HG02588 (cell line): ENCODE data around the gene GAL3ST2.
"Not testable (repeated sequence)": the region's sequence is repeated elsewhere in the genome, so short reads cannot be mapped to it uniquely, and the experiment has no call there.

ENCODE experiments used
- ATAC-seq: cut with Tn5 transposase; IDR thresholded peaks from one replicate; pipeline ENCODE4 v1.9.1; 2021; ENCODE audit warnings: mild to moderate bottlenecking, moderate library complexity; ENCODE audit not compliant: unreplicated experiment

The GAL3ST2 gene

DNA sequence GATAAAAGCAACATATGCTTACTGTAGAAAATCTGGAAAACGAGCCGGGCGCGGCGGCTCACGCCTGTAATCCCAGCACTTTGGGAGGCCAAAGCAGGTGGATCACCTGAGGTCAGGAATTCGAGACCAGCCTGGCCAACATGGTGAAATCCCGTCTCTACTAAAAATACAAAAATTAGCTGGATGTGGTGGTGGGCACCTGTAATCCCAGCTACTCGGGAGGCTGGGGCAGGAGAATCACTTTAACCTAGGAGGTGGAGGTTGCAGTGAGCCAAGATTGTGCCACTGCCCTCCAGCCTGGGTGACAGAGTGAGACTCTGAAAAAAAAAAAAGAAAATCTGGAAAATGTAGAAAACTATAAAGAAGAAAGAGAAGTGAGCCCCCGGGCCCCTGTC, 41.2 kb downstream of the GAL3ST2 start:
- not testable (repeated sequence) for ATAC-seq

DNA sequence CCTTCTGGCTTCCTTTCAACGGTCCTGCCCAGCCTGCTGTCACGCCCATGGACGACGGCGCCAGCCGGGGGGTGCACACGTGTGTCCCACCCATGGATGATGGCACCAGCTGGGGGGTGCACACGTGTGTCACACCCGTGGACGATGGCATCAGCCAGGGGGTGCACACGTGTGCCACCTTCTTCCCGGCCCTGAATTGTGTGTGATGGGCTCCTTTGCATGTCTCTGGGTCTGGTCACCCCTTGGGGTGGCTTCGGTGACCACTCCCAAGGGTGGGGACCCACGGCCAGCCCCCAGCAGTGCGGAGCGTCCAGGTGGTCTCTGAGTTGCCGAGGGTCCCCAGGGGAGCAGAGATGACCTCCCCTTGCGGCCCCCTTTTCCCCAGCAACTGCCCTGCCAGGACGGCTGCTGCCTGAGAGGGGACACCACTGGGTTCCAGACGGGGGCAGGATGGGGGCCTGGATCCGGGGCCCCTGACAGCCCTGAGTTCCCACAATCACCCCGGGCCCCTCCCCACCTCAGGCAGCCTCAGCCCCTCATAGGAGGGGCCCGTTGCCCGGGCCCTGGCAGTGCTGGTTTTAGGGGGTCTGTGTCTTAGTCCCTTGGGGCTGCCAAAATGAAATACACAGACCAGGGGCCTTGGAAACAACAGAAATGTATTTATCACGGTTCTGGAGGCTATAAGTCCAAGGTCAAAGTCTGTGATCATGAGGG, 41.8 kb downstream of the GAL3ST2 start:
- no peak for ATAC-seq

DNA sequence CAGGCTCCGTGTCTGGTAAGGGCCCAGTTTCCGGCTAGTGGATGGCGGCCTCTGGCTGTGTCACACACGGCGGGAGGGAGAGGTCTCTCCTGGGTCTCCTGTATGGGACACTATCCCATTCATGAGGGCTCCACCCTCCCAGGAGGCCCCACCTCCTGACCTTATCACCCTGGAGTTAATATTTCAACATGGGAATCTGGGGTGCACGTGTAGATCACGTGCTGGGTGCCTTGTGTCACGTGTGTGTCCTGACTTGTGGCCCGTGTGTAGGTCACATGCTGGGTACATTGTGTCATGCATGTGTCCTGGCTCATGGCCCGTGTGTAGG, 42.3 kb downstream of the GAL3ST2 start:
- ATAC-seq, result no peak

DNA sequence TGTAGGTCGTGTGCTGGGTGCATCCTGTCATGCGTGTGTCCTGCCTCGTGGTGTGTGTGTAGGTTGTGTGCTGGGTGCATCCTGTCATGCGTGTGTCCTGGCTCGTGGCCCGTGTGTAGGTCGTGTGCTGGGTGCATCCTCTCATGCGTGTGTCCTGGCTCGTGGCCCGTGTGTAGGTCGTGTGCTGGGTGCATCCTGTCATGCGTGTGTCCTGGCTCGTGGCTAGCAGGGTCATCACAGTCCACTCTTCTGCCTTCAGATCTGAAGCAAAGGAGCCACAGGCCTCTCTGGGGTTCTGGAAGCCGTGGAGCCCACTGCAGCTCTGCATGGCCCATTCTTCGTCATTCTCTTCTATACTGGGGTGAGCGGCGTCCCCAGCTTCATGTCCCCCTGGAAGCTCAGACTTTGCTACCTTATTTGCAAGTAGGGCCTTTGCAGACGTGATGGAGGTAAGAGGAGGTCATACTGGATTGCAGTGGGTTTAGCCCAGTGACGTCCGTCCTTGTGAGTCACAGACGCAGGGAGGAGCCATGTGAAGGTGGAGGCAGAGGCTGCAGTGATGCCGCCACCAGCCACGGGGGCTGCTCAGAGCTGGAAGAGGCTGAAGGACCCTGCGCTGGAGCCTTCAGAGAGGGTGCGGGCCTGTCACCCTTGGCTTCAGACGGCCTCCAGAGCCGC, 43.5 kb downstream of the GAL3ST2 start:
- not testable (repeated sequence) for ATAC-seq

DNA sequence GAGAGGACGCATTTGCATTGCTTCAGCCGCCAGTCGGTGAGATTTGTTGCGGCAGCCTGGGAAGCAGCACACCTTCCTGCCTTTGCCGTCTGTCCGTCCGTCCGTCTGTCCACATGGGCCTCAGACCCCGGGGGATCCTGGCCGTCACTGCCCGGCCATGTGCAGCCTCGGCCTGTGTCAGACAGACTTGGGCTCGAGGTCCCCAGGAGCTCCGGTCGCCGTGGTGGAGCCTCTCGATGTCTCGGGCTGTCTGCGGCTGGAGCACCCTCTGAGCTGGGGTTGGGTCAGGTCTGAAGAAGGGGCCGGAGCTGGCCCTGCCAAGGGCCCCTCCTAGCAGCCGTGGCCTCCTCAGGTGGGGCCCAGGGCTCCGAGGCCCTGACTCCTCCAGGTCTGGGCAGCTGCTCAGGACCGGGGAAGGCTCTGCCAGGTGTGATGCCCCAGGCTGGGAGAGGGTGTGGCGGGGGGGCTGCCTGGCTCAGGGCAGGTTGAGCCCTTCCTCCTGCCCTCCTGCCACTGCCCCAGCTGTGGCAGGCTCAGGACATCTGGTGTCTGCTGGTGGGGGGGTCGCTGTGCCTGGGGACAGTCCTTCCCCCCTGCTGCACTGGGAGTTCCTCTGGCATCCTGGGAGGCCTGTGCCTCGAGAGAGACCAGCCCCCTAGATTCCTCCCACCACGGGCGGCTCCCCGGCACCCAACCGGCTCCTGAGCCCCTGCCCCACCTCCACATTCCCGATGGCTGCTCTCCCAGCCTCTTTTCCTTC, 44.2 kb downstream of the GAL3ST2 start:
- ATAC-seq, result no peak

DNA sequence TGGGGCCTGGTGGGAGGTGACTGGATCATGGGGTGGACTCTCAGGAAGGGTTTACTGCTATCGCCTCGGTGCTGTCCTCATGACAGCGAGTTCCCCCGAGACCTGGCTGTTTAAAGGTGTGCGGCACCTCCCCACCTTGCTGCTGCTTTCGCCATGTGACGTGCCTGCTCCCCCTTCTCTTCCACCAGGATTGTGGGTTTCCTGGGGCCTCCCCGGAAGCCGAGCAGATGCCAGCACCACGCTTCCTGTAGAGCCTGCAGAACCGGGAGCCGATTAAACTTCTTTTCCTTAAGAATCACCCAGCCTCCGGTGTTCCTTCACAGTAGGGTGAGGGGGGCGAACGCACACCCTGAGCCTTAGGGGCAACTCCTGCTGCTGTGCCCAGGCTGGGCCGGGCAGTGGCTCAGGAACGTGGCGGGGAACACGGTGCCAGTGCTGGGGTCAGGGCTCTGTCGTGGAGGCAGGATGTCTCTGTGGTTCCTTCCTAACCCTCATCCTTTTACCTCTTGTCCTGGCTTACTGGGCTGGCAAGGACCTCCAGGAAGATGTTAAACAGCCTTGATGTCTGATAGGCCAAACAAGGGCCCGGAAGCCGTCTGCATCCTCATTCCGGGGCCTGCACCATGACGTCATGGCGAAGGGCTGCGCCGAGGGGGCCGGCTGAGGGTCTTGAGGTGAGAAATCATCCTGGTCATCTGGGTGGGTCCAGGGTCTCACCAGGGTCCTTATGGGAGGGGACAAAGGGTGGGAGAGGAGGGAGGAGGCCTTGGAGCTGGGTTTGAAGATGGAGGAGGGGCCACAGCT, 45.0 kb downstream of the GAL3ST2 start:
- no peak for ATAC-seq

DNA sequence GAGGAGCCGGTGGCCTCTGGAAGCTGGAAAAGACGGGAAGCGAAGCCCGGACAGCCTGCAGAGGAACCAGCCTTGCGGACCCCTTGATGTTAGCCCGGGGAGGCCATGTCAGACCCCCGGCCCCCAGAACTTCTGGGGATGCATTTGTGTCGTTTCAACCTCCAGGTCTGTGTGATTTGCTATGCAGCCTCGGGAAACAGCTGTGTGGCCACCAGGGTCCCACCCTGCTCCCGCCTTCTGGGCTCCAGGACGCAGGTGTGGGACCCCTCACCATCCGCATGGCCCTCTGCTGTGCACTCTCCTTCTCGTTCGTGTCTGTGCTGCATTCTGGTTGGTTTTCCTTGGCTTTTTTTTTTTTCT, 45.6 kb downstream of the GAL3ST2 start:
- no peak for ATAC-seq

DNA sequence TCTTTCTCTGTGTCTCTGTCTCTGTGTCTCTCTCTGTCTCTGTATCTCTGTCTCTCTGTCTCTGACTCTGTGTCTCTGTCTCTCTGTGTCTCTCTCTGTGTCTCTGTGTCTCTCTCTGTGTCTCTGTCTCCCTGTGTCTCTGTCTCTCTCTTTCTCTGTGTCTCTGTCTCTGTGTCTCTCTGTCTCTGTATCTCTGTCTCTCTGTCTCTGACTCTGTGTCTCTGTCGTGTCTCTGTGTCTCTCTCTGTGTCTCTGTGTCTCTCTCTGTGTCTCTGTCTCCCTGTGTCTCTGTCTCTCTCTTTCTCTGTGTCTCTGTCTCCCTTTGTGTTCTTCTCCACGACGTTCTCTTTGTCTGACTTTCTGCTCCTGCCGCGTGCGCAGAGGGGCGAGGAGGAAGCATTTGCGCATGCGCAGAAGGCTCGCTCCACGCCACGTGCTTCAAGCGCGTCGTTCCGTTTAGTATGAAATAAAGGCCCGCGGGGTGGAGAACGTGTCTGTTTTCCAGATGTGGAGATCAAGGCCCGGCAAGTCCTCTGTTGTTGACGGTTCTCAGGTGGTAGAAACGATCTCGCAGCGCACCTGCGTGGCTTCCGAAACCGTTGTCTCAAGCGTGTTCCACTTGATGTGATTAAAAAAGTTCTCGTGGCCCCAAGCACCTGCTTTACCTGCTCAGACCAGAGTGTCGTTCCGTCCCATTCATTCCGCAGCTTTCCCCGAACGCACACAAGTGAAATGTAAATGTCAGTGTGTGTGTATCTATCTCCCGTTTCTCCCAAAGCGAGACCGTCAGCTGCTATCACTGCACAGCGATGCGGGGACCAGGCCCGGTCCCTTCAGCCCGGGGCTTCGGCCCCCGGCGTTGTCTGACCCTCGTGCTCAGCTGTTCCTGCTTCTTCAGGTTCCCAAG, 47.2 kb downstream of the GAL3ST2 start:
- not testable (repeated sequence) for ATAC-seq

DNA sequence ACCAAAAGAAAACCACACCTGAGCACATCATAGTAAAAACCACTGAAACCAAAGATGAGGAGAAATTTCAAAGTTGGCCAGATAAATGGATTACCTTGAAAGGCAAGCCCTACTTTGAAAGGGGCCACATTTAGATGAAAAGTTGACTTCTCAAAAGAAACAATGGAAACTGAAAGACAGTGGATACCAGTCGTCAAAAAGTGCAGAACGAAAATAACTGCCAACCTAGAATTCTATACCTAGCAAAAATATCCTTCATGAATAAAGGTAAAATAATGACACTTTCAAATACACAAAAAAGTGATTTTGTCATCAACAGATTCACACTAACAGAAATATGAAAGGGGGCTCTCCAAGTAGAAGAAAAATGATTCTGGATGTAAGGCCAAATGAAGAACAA, 50.8 kb downstream of the GAL3ST2 start:
- no peak for ATAC-seq

DNA sequence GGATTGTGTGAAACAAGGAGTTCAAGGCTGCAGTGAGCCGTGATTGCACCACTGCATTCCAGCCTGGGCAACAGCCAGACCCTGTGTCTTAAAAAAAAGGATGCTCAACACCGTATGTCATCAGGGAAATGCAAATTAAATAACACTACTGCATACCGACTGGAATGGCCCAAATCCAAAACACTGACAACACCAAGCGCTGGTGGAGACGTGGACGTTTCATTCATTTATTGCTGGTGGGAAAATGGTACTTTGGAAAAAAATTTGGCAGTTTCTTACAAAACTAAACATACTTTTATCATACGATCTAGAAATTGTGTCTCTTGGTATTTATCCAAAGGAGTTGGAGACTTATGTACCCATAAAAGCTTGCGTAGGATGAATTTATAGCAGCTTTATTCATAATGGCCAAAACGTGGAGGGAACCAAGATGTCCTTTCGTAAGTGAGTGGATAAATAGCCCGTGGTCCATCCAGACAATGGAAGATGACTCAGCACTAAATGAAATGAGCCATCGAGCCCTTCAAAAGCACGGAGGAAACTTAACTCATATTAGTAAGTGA, 56.6 kb downstream of the GAL3ST2 start:
- ATAC-seq, result no peak

DNA sequence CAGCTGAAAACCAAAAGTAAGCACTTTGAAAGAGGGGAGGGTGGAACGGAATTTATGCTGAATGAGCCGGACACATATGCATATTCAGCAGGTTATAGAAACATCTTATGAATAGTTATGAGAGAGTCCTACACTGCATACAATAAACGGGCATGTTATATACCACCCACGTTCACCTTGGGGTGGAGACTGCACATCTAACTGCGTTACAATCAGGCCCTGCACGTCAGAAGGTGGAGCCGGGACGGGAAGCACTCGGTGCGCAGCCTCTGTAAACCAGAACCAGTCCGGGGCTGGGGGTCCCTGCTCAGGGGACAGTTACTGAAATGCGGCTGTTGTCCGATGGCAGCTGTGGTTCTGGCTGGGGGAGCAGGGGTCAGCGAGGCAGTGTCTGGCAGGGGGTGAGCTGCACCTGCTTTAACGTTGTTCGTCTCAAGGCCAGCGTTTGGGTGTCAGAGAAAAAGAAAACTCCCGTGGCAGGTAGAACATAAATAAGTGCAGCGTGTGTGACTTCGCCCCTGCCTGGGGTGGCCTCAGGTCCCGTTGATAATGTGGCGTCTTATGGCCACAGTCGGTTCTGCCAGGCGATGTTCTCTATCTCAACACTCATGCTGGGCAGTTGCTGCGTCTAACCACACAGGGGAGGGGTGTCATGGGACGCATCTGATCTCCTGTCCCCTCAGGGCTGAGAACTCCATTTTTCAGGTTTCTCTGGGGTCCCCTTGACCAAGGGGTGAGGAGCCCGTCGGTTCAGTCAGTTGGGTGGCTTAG, 57.3 kb downstream of the GAL3ST2 start:
- ATAC-seq, result not testable (repeated sequence)

DNA sequence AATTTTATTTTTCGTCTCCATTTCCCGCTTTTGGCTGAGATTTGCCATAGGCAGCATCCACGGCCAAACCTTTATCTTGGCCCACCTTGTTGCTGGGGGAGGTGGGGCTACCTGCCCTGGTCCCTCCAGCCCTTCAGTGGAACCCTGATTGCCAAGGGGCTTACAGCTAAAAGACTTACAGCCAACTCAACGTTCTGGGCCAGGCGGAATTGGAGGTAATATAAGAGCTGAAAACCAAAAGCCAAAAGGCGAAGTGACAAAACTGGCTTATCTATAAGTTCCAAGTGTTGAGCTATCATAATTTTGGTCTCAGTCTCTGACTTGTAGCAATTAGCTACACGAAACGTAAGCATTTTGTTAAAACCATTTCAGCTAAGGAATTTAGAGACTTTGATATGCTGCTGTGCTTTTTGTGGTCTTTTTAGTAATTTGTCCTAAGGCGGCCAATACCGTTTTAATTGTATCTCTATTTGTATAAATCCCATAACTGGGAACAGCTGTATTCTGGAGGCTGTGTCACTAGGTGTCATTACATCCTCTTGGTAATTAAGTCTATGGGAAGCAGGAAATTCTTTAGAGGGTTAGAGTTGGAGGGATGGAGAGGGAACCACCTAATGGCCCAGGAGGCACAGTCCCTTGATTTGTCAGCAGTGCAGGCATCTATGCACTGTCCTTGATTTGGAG, 58.0 kb downstream of the GAL3ST2 start:
- no peak for ATAC-seq

DNA sequence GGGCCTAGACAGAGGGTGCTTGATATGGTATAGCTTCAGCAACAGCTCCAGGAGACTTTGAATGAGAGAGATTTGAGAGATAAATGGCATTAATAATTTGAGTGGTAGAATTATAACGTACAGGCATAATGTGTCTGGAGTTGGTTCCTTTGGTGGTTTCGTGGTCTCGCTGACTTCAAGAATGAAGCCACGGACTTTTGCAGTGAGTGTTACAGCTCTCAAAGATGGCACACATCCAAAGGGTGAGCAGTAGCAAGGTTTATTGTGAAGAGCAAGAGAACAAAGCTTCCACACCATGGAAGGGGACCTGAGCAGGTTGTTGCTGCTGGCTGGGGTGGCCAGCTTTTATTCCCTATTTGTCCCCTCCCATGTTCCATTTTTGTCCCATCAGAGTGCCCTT, 59.0 kb downstream of the GAL3ST2 start:
- no peak for ATAC-seq

DNA sequence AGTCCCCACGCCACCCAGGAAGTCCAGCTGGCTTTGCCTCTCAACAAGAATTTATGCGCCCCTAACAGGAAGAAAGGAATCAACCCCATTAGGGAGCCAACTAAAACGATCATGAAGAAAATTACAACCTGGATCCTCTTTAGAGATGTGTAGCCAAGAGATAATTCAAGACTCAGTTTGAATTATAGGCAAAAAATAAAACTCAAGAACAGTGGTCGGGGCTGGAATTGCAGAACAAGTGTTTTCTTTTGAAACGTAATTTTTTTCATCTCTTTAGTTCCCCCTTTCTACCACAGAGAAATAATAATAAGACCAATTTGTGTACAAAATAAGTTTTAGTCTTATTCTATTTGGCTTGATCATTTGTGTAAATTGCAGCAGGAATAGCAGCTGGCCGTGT, 59.7 kb downstream of the GAL3ST2 start:
- ATAC-seq, result no peak

DNA sequence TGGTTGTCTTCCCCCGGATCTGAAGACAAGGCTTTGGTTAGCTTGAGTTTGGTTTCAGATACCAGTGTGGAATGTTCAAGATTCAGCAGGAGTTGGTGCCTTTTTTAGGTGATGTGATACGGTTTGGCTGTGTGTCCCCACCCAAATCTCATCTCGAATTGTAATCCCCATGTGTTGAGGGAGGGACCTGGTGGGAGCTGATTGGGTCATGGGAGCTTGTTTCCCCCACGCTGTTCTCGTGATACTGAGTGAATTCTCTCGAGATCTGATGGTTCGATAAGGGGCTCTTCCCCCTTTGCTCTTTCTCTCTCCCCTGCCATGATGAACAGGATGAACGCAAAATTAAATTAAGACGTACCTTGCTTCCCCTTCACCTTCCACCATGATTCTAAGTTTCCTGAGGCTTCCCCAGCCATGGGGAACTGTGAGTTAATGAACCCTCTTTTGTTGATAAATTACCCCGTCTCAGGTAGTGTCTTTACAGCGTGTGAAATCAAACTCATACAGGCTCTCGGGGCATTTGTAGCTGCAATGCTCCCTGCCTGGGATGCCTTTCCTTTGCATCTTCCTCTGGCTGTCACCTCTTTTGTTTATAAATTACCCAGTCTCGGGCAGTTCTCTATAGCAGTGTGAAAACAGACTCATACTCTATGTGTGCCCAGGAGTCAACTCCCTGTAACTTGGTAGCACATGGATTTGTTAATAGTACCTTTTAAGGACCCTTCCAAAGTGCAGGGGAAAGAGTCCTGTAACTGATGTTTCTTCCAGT, 60.8 kb downstream of the GAL3ST2 start:
- ATAC-seq, result no peak

DNA sequence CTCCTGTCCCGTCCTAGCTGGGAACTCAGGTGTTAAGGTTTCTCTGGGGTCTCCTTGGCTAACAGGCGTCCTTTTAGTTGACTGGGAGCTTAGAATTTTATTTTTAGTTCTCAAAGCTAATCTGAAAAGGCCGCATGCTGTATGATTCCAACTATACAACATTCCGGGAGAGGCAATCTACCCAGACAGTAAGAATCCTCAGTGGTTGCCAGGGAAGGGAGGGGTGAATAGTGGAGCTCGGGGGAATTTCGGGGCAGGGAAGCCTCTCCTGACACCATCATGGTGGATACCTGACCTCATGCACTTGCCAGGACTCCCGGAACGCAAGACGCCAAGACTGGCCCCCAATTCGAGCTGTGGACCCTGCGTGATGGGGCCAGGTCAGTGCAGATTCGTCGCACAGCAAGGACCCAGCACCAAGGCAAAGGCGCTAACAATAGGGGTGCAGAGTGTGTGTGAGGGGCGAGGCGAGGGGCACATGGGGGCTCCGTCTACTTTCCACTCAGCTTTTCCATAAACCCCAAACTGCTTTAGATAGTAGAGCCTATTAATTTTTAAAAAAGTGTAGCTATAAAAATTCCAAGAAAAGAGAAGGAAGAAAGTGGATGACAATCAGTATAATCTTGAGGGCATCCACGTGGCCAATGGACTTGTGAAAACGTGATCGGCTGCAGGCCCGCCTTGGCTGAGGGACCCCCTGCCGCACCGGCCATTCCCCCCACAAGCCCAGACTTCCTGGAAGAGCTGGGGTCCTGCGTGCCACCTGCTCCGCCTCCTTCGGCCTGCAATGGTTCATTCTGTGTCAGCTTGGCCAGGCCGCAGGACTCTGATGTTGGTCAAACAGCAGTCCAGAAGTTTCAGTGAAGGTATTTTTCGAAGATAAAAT, 64.8 kb downstream of the GAL3ST2 start:
- ATAC-seq, result no peak

DNA sequence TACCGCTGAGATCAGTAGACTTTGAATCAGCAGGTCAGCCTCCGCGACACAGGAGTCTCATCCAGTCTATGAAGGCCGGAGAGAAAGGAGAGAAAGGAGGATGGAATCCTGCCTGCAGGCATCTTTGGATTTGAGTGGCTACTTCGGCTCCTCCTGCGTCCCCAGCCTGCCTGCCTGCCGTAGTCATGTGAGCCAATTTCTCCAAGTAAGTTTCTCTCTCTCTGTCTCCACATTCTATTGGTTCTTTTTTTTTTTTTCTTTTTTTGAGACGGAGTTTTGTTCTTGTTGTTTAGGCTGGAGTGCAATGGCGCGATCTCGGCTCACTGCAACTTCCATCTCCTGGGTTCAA, 65.4 kb downstream of the GAL3ST2 start:
- no peak for ATAC-seq
